Measurements from ENCODE around the gene OR4N2. TPM values are rescaled to one million over a fixed set of nuclear protein-coding genes. Genes with fewer than 3 reads are reported as not detected.
"Not testable (repeated sequence)": the region's sequence is repeated elsewhere in the genome, so short reads cannot be mapped to it uniquely, and the experiment has no call there.

Gene OR4N2
- total and polyA plus RNA-seq, 9 of the 15 experiments (the other 6 are each of a cell fraction or from before 2014, with no cell fraction given), result not detected

DNA sequence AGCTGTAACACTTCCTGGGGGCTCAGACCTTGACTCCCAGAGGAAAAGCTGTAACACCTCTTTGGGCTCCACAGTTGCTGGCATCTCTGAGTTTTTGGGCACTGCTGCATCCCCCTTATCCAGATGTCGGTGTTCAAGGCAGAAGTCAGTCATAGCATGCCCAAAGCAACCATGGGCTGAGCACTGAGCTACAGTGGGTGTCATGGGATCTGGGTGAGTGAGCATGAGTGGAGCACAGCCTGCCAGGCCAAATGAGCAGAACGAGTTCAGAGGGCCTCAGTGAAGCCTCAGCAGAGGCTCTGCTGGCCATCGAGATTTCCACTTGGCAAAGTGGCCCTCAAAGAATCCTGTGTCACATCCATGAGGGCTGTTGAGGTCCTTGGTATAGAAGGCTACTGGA lies 32.1 kb upstream of the OR4N2 start:
- POLR2A ChIA-PET; DNase-seq (ENCODE audit: extremely low read depth in 1 of 4, low spot score in 3 of 4); FAIRE-seq: not testable (repeated sequence)

DNA sequence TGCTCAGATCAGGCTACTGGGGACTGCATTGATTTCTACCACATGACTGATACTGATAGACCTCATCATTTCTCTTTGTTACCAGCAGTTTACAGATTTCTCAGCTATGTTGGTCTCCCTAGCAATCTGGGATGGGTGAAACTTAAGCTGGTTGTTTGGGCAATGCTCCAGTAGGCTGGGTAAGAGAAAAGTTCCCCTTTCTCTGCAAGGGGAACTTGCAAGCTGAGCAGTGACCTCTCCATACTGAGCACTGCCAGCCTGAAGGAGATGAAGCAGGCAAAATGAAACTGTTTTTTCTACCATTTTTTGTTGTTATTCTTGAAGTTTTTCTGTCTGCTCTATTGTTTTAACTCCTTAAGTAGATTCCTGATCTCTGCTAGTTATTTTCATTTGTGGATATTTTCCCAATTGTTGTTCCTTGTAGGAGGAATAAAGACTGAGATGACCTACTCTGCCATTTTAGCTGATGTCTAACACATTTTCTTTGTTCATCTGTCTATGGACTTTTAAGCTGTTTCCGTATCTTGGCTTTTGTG lies 31.6 kb upstream of the OR4N2 start:
- Histone ChIP-seq H3K9me1 (ENCODE audit: control insufficient read depth, insufficient read depth, low read length) (no peaks in the 10 kb centered on the region), H3K27me3 (ENCODE audit: control insufficient read depth in 2 of 2, insufficient read depth in 2 of 2, low read length in 2 of 2) (no peaks in the 10 kb centered on the region), H3K4me1 (replicated peaks in 1 of 2; ENCODE audit: control insufficient read depth in 2 of 2, insufficient read depth in 2 of 2, low read length in 2 of 2) (no peaks in the 10 kb centered on the region), H3K4me3 (no peak overlapping the region), H3K9ac (ENCODE audit: insufficient read depth in 1 of 2, low read depth in 2 of 2, low read length in 2 of 2) (no peak overlapping the region), H4K20me1 (replicated peaks; ENCODE audit: control insufficient read depth, insufficient read depth, low read length) (no peaks in the 10 kb centered on the region), H3K36me3 (ENCODE audit: control insufficient read depth, insufficient read depth, low read length) (no peaks in the 10 kb centered on the region), H3K4me2 (ENCODE audit: insufficient read depth, low read length) (no peak overlapping the region), H2AFZ (ENCODE audit: low read depth, low read length) (no peak overlapping the region), H3K79me2 (ENCODE audit: control insufficient read depth, insufficient read depth, low read length) (no peaks in the 10 kb centered on the region), H3K27ac (ENCODE audit: extremely low read depth, low read depth, low read length) (no peak overlapping the region), H3K9me3 (replicated peaks; ENCODE audit: control insufficient read depth, insufficient read depth, low read depth, low read length) (no peaks in the 10 kb centered on the region)
- no peak for FAIRE-seq
- ChIA-PET POLR2A (no interaction called here), CTCF (ENCODE audit: low intra/inter-chr PET ratio) (no interaction called here)
- no peak for DNase-seq (ENCODE audit: extremely low read depth in 1 of 4, low spot score in 3 of 4)
- 19% methylated on average over 1 of the region's 1 CpG for WGBS (ENCODE audit: insufficient coverage, low coverage, missing lambda C conversion rate)
- no peak for ATAC-seq
- intact Hi-C loops (cut with micrococcal nuclease) (no loop called here), in situ Hi-C loops (cut with MboI) (no loop called here)
- BruUV-seq (replicated peaks), result no TSS peak
- TF ChIP-seq, protein P1, sequence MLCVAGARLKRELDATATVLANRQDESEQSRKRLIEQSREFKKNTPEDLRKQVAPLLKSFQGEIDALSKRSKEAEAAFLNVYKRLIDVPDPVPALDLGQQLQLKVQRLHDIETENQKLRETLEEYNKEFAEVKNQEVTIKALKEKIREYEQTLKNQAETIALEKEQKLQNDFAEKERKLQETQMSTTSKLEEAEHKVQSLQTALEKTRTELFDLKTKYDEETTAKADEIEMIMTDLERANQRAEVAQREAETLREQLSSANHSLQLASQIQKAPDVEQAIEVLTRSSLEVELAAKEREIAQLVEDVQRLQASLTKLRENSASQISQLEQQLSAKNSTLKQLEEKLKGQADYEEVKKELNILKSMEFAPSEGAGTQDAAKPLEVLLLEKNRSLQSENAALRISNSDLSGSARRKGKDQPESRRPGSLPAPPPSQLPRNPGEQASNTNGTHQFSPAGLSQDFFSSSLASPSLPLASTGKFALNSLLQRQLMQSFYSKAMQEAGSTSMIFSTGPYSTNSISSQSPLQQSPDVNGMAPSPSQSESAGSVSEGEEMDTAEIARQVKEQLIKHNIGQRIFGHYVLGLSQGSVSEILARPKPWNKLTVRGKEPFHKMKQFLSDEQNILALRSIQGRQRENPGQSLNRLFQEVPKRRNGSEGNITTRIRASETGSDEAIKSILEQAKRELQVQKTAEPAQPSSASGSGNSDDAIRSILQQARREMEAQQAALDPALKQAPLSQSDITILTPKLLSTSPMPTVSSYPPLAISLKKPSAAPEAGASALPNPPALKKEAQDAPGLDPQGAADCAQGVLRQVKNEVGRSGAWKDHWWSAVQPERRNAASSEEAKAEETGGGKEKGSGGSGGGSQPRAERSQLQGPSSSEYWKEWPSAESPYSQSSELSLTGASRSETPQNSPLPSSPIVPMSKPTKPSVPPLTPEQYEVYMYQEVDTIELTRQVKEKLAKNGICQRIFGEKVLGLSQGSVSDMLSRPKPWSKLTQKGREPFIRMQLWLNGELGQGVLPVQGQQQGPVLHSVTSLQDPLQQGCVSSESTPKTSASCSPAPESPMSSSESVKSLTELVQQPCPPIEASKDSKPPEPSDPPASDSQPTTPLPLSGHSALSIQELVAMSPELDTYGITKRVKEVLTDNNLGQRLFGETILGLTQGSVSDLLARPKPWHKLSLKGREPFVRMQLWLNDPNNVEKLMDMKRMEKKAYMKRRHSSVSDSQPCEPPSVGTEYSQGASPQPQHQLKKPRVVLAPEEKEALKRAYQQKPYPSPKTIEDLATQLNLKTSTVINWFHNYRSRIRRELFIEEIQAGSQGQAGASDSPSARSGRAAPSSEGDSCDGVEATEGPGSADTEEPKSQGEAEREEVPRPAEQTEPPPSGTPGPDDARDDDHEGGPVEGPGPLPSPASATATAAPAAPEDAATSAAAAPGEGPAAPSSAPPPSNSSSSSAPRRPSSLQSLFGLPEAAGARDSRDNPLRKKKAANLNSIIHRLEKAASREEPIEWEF (CRISPR knock-in tag; IDR thresholded peaks at IDR 0.05), result no peak
- TF ChIP-seq, protein P2, sequence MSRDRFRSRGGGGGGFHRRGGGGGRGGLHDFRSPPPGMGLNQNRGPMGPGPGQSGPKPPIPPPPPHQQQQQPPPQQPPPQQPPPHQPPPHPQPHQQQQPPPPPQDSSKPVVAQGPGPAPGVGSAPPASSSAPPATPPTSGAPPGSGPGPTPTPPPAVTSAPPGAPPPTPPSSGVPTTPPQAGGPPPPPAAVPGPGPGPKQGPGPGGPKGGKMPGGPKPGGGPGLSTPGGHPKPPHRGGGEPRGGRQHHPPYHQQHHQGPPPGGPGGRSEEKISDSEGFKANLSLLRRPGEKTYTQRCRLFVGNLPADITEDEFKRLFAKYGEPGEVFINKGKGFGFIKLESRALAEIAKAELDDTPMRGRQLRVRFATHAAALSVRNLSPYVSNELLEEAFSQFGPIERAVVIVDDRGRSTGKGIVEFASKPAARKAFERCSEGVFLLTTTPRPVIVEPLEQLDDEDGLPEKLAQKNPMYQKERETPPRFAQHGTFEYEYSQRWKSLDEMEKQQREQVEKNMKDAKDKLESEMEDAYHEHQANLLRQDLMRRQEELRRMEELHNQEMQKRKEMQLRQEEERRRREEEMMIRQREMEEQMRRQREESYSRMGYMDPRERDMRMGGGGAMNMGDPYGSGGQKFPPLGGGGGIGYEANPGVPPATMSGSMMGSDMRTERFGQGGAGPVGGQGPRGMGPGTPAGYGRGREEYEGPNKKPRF (IDR thresholded peaks at IDR 0.05; ENCODE audit: low read depth, low read length), result no peak
- TF ChIP-seq GABPA (tag; conservative IDR thresholded peaks at IDR 0.05; ENCODE audit: low read depth) (no peak), NONO (IDR thresholded peaks at IDR 0.05; ENCODE audit: low read depth in 2 of 2, low read length in 1 of 2) (no peak)
- TF ChIP-seq, protein P3, sequence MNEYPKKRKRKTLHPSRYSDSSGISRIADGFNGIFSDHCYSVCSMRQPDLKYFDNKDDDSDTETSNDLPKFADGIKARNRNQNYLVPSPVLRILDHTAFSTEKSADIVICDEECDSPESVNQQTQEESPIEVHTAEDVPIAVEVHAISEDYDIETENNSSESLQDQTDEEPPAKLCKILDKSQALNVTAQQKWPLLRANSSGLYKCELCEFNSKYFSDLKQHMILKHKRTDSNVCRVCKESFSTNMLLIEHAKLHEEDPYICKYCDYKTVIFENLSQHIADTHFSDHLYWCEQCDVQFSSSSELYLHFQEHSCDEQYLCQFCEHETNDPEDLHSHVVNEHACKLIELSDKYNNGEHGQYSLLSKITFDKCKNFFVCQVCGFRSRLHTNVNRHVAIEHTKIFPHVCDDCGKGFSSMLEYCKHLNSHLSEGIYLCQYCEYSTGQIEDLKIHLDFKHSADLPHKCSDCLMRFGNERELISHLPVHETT (CRISPR knock-in tag; conservative IDR thresholded peaks at IDR 0.05 in 1 of 2, IDR thresholded peaks at IDR 0.05 in 1 of 2), result no peak

More for the DNA sequence above, 32.1 kb upstream of the OR4N2 start:
- H3K9ac ChIP-seq (ENCODE audit: insufficient read depth in 1 of 2, low read depth in 2 of 2, low read length in 2 of 2); H3K79me2 ChIP-seq (ENCODE audit: control insufficient read depth, insufficient read depth, low read length); H3K36me3 ChIP-seq (ENCODE audit: control insufficient read depth, insufficient read depth, low read length); H3K4me2 ChIP-seq (ENCODE audit: insufficient read depth, low read length); H3K9me3 ChIP-seq (replicated peaks; ENCODE audit: control insufficient read depth, insufficient read depth, low read depth, low read length); in situ Hi-C loops (cut with MboI); H3K9me1 ChIP-seq (ENCODE audit: control insufficient read depth, insufficient read depth, low read length); H3K27me3 ChIP-seq (ENCODE audit: control insufficient read depth in 2 of 2, insufficient read depth in 2 of 2, low read length in 2 of 2); CTCF ChIA-PET (ENCODE audit: low intra/inter-chr PET ratio); intact Hi-C loops (cut with micrococcal nuclease); H3K4me3 ChIP-seq; H3K27ac ChIP-seq (ENCODE audit: extremely low read depth, low read depth, low read length); ATAC-seq; BruUV-seq (replicated peaks); H2AFZ ChIP-seq (ENCODE audit: low read depth, low read length); H3K4me1 ChIP-seq (replicated peaks in 1 of 2; ENCODE audit: control insufficient read depth in 2 of 2, insufficient read depth in 2 of 2, low read length in 2 of 2); H4K20me1 ChIP-seq (replicated peaks; ENCODE audit: control insufficient read depth, insufficient read depth, low read length): not testable (repeated sequence)
- WGBS (ENCODE audit: insufficient coverage, low coverage, missing lambda C conversion rate), result 0% methylated on average over 3 of the region's 3 CpGs

Data from K562 (cell line).